Left lung (tissue), 10 donors: Measurements from ENCODE around the gene SSPN. TPM values are rescaled to one million over a fixed set of nuclear protein-coding genes. Genes with fewer than 3 reads are reported as not detected.

ENCODE experiments used
- ATAC-seq: fragments of 200-7000 bp; cut with Tn5 transposase; one replicate; pipeline ENCODE4 v1.9.1; 2020; ENCODE audit warnings: moderate library complexity
- DNase-seq, 4 donors: peaks; one replicate each; pipeline ENCODE4 v3.0.0-alpha.2; 2013 to 2020
- H3K27ac ChIP-seq, 2 donors: fragments of 200-600 bp; sonication (generic) in 1 of 2; one replicate each; pipeline versions ENCODE4 v1.5.0 to v1.8.0; 2020 to 2021
- H3K27me3 ChIP-seq, 2 donors: fragments of 200-600 bp; sonication (generic) in 1 of 2; one replicate each; pipeline versions ENCODE4 v1.5.0 to v1.8.0; 2020 to 2021
- H3K36me3 ChIP-seq, 2 donors: fragments of 200-600 bp; sonication (generic) in 1 of 2; one replicate each; pipeline versions ENCODE4 v1.5.0 to v1.8.0; 2020 to 2021
- H3K4me1 ChIP-seq, 2 donors: fragments of 200-600 bp; one replicate each; pipeline ENCODE4 v1.8.0; 2021
- H3K4me3 ChIP-seq, 2 donors: fragments of 200-600 bp; sonication (generic) in 1 of 2; one replicate each; pipeline versions ENCODE4 v1.5.0 to v1.8.0; 2020 to 2021; ENCODE audit warnings: mild to moderate bottlenecking in 1 of 2
- H3K9me3 ChIP-seq, 2 donors: fragments of 200-600 bp; sonication (generic) in 1 of 2; one replicate each; pipeline versions ENCODE4 v1.5.0 to v1.8.0; 2020 to 2021
- CTCF ChIP-seq, 2 donors: fragments of 200-600 bp; sonication (generic) in 1 of 2; IDR thresholded peaks; one replicate each; pipeline versions ENCODE4 v1.5.0 to v1.8.0; 2021; ENCODE audit warnings: antibody characterized with exemption in 2 of 2
- intact Hi-C, 2 donors: fragments of 100-400 bp; cut with DNase I; formaldehyde crosslinking; loops; one replicate each; pipeline versions ENCODE4 v1.11.2 to v1.14.2; 2022
- polyA plus RNA-seq, 6 donors: library from polyadenylated mRNA; unstranded; fragments of 120-200 nt; gene quantifications; one replicate each; pipeline ENCODE4 v1.2.1, GENCODE V29; 2013; ENCODE audit not compliant: insufficient read length in 6 of 6
- total RNA-seq, 2 donors: library from RNA; stranded (reverse); fragmentation: NEBNext Ultra II Directional; extraction: Animal tissue kit (Norgen Biotek cat#: 25700); gene quantifications; one replicate each; pipeline ENCODE4 v1.2.1, GENCODE V29; 2021
- donor health status: DM: no; HTN: yes; CAD: no.
- donor health status: DM: no; HTN: no; CAD: no.

SSPN gene
- total and polyA plus RNA-seq, 8 donors: 6.9 to 18.6 (median 14.7) TPM

- intact Hi-C loops: no loop called here
- TF ChIP-seq CTCF (IDR thresholded peaks at IDR 0.05): no peak
- ATAC-seq: no peak
- Histone ChIP-seq H3K4me1 (no peaks in the 10 kb centered on the region), H3K9me3 (peaks cover 0 to 5% of the 10 kb centered on the region in 2 donors), H3K27ac (no peak overlapping the region), H3K36me3 (no peaks in the 10 kb centered on the region), H3K27me3 (no peaks in the 10 kb centered on the region), H3K4me3 (no peak overlapping the region)
- no peak for DNase-seq
Observed at GRCh38 chr12:26245175-26245942, 50.0 kb downstream of the SSPN start.

GRCh38 chr12:26246483-26247164 lies 51.3 kb downstream of the SSPN start:
- intact Hi-C loops: no loop called here
- no peaks in the 10 kb centered on the region for H3K4me1 ChIP-seq
- no peak overlapping the region for H3K4me3 ChIP-seq
- no peaks in the 10 kb centered on the region for H3K36me3 ChIP-seq
- no peak overlapping the region for H3K27ac ChIP-seq
- DNase-seq (peak in 1 of 4 donors; percentile 55), ATAC-seq (peak; percentile 98)
- peaks cover 0 to 5% of the 10 kb centered on the region in 2 donors for H3K9me3 ChIP-seq
- TF ChIP-seq CTCF (IDR thresholded peaks at IDR 0.05): no peak
- no peaks in the 10 kb centered on the region for H3K27me3 ChIP-seq

- intact Hi-C loops: no loop called here
Observed at GRCh38 chr12:26247873-26248272, 52.5 kb downstream of the SSPN start.

GRCh38 chr12:26250801-26251200 lies 55.4 kb downstream of the SSPN start:
- Histone ChIP-seq H3K4me3 (no peak overlapping the region), H3K27ac (no peak overlapping the region), H3K9me3 (peaks cover 0 to 9% of the 10 kb centered on the region in 2 donors), H3K4me1 (no peaks in the 10 kb centered on the region), H3K36me3 (no peaks in the 10 kb centered on the region), H3K27me3 (no peaks in the 10 kb centered on the region)
- no peak for DNase-seq
- TF ChIP-seq CTCF (IDR thresholded peaks at IDR 0.05): no peak
- intact Hi-C loops: no loop called here
- no peak for ATAC-seq

More at GRCh38 chr12:26247873-26248272, 52.5 kb downstream of the SSPN start:
- no peak for ATAC-seq
- peaks cover 0 to 5% of the 10 kb centered on the region in 2 donors for H3K9me3 ChIP-seq
- DNase-seq: no peak
- no peak overlapping the region for H3K27ac ChIP-seq
- H3K4me3 ChIP-seq: no peak overlapping the region
- no peaks in the 10 kb centered on the region for H3K4me1 ChIP-seq
- TF ChIP-seq CTCF (IDR thresholded peaks at IDR 0.05): no peak
- no peaks in the 10 kb centered on the region for H3K36me3 ChIP-seq
- H3K27me3 ChIP-seq: no peaks in the 10 kb centered on the region

- no peak overlapping the region for H3K27ac ChIP-seq
- no peak overlapping the region for H3K4me3 ChIP-seq
- peaks cover 0 to 17% of the 10 kb centered on the region in 2 donors for H3K9me3 ChIP-seq
- ATAC-seq: peak; percentile 49
- H3K4me1 ChIP-seq: no peaks in the 10 kb centered on the region
- no peak for DNase-seq
- no peak for TF ChIP-seq CTCF (IDR thresholded peaks at IDR 0.05)
- no peaks in the 10 kb centered on the region for H3K36me3 ChIP-seq
- intact Hi-C loops: no loop called here
- H3K27me3 ChIP-seq: no peaks in the 10 kb centered on the region
Observed at GRCh38 chr12:26251600-26251999, 56.2 kb downstream of the SSPN start.
